K562 (cell line): ENCODE data around the gene LIPT2. TPM values are rescaled to one million over a fixed set of nuclear protein-coding genes. Genes with fewer than 3 reads are reported as not detected.

Source experiments
- ATAC-seq: fragments of 200-7000 bp; cut with Tn5 transposase; 3 replicates; pipeline ENCODE4 v1.9.1; 2020; ENCODE audit warnings: moderate library complexity
- BruUV-seq: library from RNA; stranded (reverse); fragments of 400-500 nt; replicated peaks from 2 replicates; lab custom pipeline; 2021; lab: Mats Ljungman, UMichigan
- CTCF ChIA-PET: fragments of 300-600 bp; formaldehyde crosslinking; extraction: SDS; loops from one replicate; lab custom pipeline; 2021; ENCODE audit warnings: low intra/inter-chr PET ratio; lab: Yijun Ruan, JAX
- POLR2A ChIA-PET: fragments of 300-600, 350-650 bp; sonication (Branson Sonifier 250); formaldehyde crosslinking; extraction: SDS; loops from one replicate; lab custom pipeline; 2021; ENCODE audit warnings: antibody characterized with exemption, inconsistent platforms; lab: Yijun Ruan, JAX
- DNase-seq, 4 experiments: peaks; one replicate each; pipeline versions ENCODE4 v3.0.0 to v3.0.0-alpha.2; 2011 to 2018; ENCODE audit warnings: low spot score in 3 of 4, mixed read lengths in 3 of 4; ENCODE audit errors: extremely low read depth in 1 of 4
- FAIRE-seq: peaks from 2 replicates; lab custom pipeline; 2011; peaks lifted over from hg19 to GRCh38; lab: Jason Lieb, UNC
- H2AFZ ChIP-seq: 2 replicates; pipeline ENCODE4 v1.6.0; 2011; ENCODE audit warnings: low read depth, low read length, control low read depth, inconsistent platforms
- H3K27ac ChIP-seq: fragments of 200-600 bp; 3 replicates; pipeline ENCODE4 v1.8.0; 2011; ENCODE audit warnings: low read depth, mild to moderate bottlenecking, control low read depth, inconsistent platforms, low read length, moderate library complexity, mixed read lengths; ENCODE audit errors: extremely low read depth
- H3K27me3 ChIP-seq, 2 experiments: fragments of 300-600 bp in 1 of 2; 2 replicates in 1 of 2; 3 replicates in 1 of 2; pipeline versions ENCODE4 v1.6.0 to v1.8.0; 2011; ENCODE audit warnings: inconsistent platforms in 2 of 2, low read length in 2 of 2, mild to moderate bottlenecking in 1 of 2, mixed read lengths in 1 of 2, moderate library complexity in 1 of 2; ENCODE audit not compliant: control insufficient read depth in 2 of 2, insufficient read depth in 2 of 2
- H3K36me3 ChIP-seq: fragments of 300-600 bp; 3 replicates; pipeline ENCODE4 v1.8.0; 2011; ENCODE audit warnings: mild to moderate bottlenecking, low read length, inconsistent platforms; ENCODE audit not compliant: control insufficient read depth, insufficient read depth
- H3K4me1 ChIP-seq, 2 experiments: fragments of 200-600 bp in 1 of 2; replicated peaks in 1 of 2; 2 replicates in 1 of 2; 3 replicates in 1 of 2; pipeline versions ENCODE4 v1.5.1 to v1.8.0; 2011; ENCODE audit warnings: inconsistent platforms in 2 of 2, low read length in 2 of 2, mild to moderate bottlenecking in 1 of 2, mixed read lengths in 1 of 2, moderate library complexity in 1 of 2; ENCODE audit not compliant: control insufficient read depth in 2 of 2, insufficient read depth in 2 of 2
- H3K4me2 ChIP-seq: 2 replicates; pipeline ENCODE4 v1.6.1; 2011; ENCODE audit warnings: low read length, control low read depth, inconsistent platforms, mixed read lengths; ENCODE audit not compliant: insufficient read depth
- H3K4me3 ChIP-seq: fragments of 200-600 bp; sonication (generic), shearing (Covaris generic); 2 replicates; pipeline ENCODE4 v1.5.1; 2016; ENCODE audit warnings: control low read depth, inconsistent platforms
- H3K79me2 ChIP-seq: fragments of 200-600 bp; 3 replicates; pipeline ENCODE4 v1.8.0; 2011; ENCODE audit warnings: low read length, inconsistent platforms; ENCODE audit not compliant: control insufficient read depth, insufficient read depth
- H3K9ac ChIP-seq, 2 experiments: 2 replicates each; pipeline versions ENCODE4 v1.6.0 to v1.6.1; 2011; ENCODE audit warnings: low read depth in 2 of 2, low read length in 2 of 2, control low read depth in 1 of 2, inconsistent platforms in 1 of 2, mild to moderate bottlenecking in 1 of 2, mixed read lengths in 1 of 2; ENCODE audit not compliant: insufficient read depth in 1 of 2
- H3K9me1 ChIP-seq: one replicate; pipeline ENCODE4 v1.6.0; 2011; ENCODE audit warnings: inconsistent platforms, mild to moderate bottlenecking, low read length, moderate library complexity; ENCODE audit not compliant: control insufficient read depth, insufficient read depth
- H3K9me3 ChIP-seq: replicated peaks from 2 replicates; pipeline ENCODE4 v1.5.1; 2011; ENCODE audit warnings: low read depth, low read length, inconsistent platforms; ENCODE audit not compliant: control insufficient read depth, insufficient read depth
- H4K20me1 ChIP-seq: replicated peaks from 2 replicates; pipeline ENCODE4 v1.6.1; 2011; ENCODE audit warnings: low read length, inconsistent platforms, mixed read lengths; ENCODE audit not compliant: control insufficient read depth, insufficient read depth
- SMARCA5 ChIP-seq: fragments of 450-650 bp; IDR thresholded peaks from 2 replicates; pipeline ENCODE4 v1.6.1; 2016
- ZNF518B ChIP-seq: fragments of 250-450 bp; sonication (Bioruptor Pico); IDR thresholded peaks from 2 replicates; pipeline ENCODE4 v1.5.0; 2021; ENCODE audit warnings: mild to moderate bottlenecking, moderate library complexity
- WGBS: fragments of 100-300 bp; shearing (Covaris generic); methylation state at CpG from one replicate; pipeline ENCODE4 v1.1.6; 2016; ENCODE audit warnings: low coverage, mixed read lengths; ENCODE audit not compliant: insufficient coverage; ENCODE audit errors: missing lambda C conversion rate; 5-methylcytosine and 5-hydroxymethylcytosine counted together
- in situ Hi-C: fragments of 300-500 bp; cut with MboI; formaldehyde crosslinking; loops from 4 replicates; pipeline ENCODE4 v1.15.0; 2018; ENCODE audit warnings: inconsistent platforms, mixed read lengths
- intact Hi-C: fragments of 100-400 bp; cut with micrococcal nuclease; formaldehyde crosslinking; loops from 2 replicates; pipeline ENCODE4 v1.14.2; 2022
- polyA plus RNA-seq, 8 experiments: library from polyadenylated mRNA; depleted of rRNA in 4 of 8; stranded (reverse) in 5 of 8; unstranded in 3 of 8; fragments of >200 nt; fragmentation: Nextera tagmentation in 2 of 8; fragmentation: Illumina TruSeq in 1 of 8; extraction: Ambion mirVana in 2 of 8; extraction: Trizol in 1 of 8; gene quantifications; 2 replicates each; pipeline versions ENCODE4 v1.2.1 to v1.2.3, GENCODE V29; 2011 to 2014; ENCODE audit warnings: inconsistent platforms in 1 of 8, missing spikeins in 1 of 8
- total RNA-seq, 7 experiments: library from RNA; depleted of rRNA in 6 of 7; stranded (reverse); fragments of >200 nt in 6 of 7; fragmentation: Illumina TruSeq in 2 of 7; extraction: Trizol in 2 of 7; gene quantifications; 2 replicates each; pipeline versions ENCODE4 v1.2.1 to v1.2.3, GENCODE V29; 2011 to 2021; ENCODE audit warnings: low replicate concordance in 1 of 7

Gene LIPT2
- total and polyA plus RNA-seq, 9 of the 15 experiments (the other 6 are each of a cell fraction or from before 2014, with no cell fraction given), result 1.00 to 5.2 (median 3.5) TPM

- H3K27me3 ChIP-seq, result peaks cover 3 to 38% of the 10 kb centered on the region in 2 experiments; a peak in 3 of 5 replicates
- H3K9me3 ChIP-seq, result peaks cover 5% of the 10 kb centered on the region
- POLR2A ChIA-PET, result no interaction called here
- no peak overlapping the region for H3K4me2 ChIP-seq
- no peak for TF ChIP-seq ZNF518B
- no peak for TF ChIP-seq SMARCA5
- H2AFZ ChIP-seq, result no peak overlapping the region
- H4K20me1 ChIP-seq, result no peaks in the 10 kb centered on the region
- H3K9me1 ChIP-seq, result no peaks in the 10 kb centered on the region
- CTCF ChIA-PET, result no interaction called here
- no peak overlapping the region for H3K4me3 ChIP-seq
- FAIRE-seq (no peak), ATAC-seq (no peak), DNase-seq (no peak)
- in situ Hi-C loops (no loop called here), intact Hi-C loops (no loop called here)
- no peak overlapping the region for H3K27ac ChIP-seq
- H3K79me2 ChIP-seq, result no peaks in the 10 kb centered on the region
- H3K36me3 ChIP-seq, result no peaks in the 10 kb centered on the region
- no TSS peak for BruUV-seq
- no peak overlapping the region for H3K9ac ChIP-seq
- no peaks in the 10 kb centered on the region for H3K4me1 ChIP-seq
- WGBS, result under 1% methylated on average over 10 of the region's 10 CpGs
Observed at GRCh38 chr11:74541466-74541865, 47.9 kb upstream of the LIPT2 start.
